GM12878 (cell line): ENCODE measurements around the gene CDK13. TPM values are rescaled to one million over a fixed set of nuclear protein-coding genes. Genes with fewer than 3 reads are reported as not detected.

Experiments used
- ATAC-seq: fragments of 200-7000 bp; cut with Tn5 transposase; 3 replicates; pipeline ENCODE4 v1.9.1; 2020; ENCODE audit warnings: mild to moderate bottlenecking, moderate library complexity
- BruUV-seq: library from RNA; stranded (reverse); fragments of 400-500 nt; replicated peaks from 2 replicates; lab custom pipeline; 2021; lab: Mats Ljungman, UMichigan
- CTCF ChIA-PET: fragments of 300-600 bp; sonication (Branson Sonifier 250); formaldehyde crosslinking; extraction: SDS; loops from one replicate; lab custom pipeline; 2021; ENCODE audit warnings: inconsistent platforms; lab: Yijun Ruan, JAX
- POLR2A ChIA-PET: fragments of 350-600 bp; formaldehyde crosslinking; extraction: SDS; loops from one replicate; lab custom pipeline; 2021; ENCODE audit warnings: inconsistent platforms; lab: Charles Lee
- RAD21 ChIA-PET: fragments of 300-600 bp; sonication (Branson Sonifier 250); formaldehyde crosslinking; loops from one replicate; lab custom pipeline; 2023; ENCODE audit warnings: antibody characterized with exemption; ENCODE audit not compliant: unreplicated experiment; lab: Charles Lee
- SMC1A ChIA-PET: fragments of 300-600 bp; sonication (Branson Sonifier 250); formaldehyde crosslinking; loops from one replicate; lab custom pipeline; 2023; ENCODE audit not compliant: unreplicated experiment, uncharacterized antibody; lab: Charles Lee
- DNase-seq: peaks from one replicate; pipeline ENCODE4 v3.0.0-alpha.2; 2011; ENCODE audit warnings: low read depth, low spot score
- FAIRE-seq: peaks from 3 replicates; lab custom pipeline; 2011; peaks lifted over from hg19 to GRCh38; lab: Jason Lieb, UNC
- H2AFZ ChIP-seq: 2 replicates; pipeline ENCODE4 v1.6.0; 2011; ENCODE audit warnings: low read depth, low read length, control low read depth; ENCODE audit not compliant: control insufficient read depth
- H3K27ac ChIP-seq: 2 replicates; pipeline ENCODE4 v1.5.1; 2011; ENCODE audit warnings: control low read depth; ENCODE audit not compliant: control insufficient read depth, insufficient read depth
- H3K27me3 ChIP-seq, 2 experiments: replicated peaks in 1 of 2; 2 replicates each; pipeline versions ENCODE4 v1.6.0 to v1.6.1; 2011; ENCODE audit warnings: low read length in 1 of 2; ENCODE audit not compliant: control insufficient read depth in 2 of 2, insufficient read depth in 2 of 2
- H3K36me3 ChIP-seq, 2 experiments: 2 replicates each; pipeline ENCODE4 v1.5.1; 2011; ENCODE audit warnings: low read length in 1 of 2; ENCODE audit not compliant: control insufficient read depth in 2 of 2, insufficient read depth in 2 of 2
- H3K4me1 ChIP-seq: 2 replicates; pipeline ENCODE4 v1.6.1; 2011; ENCODE audit warnings: mild to moderate bottlenecking, low read length, moderate library complexity, mixed read lengths; ENCODE audit not compliant: control insufficient read depth, insufficient read depth
- H3K4me2 ChIP-seq: 2 replicates; pipeline ENCODE4 v1.6.0; 2011; ENCODE audit warnings: control low read depth; ENCODE audit not compliant: control insufficient read depth, insufficient read depth
- H3K4me3 ChIP-seq: fragments of 200-600 bp; sonication (generic); 2 replicates; pipeline ENCODE4 v1.5.1; 2016
- H3K79me2 ChIP-seq: 2 replicates; pipeline ENCODE4 v1.6.0; 2011; ENCODE audit warnings: low read length; ENCODE audit not compliant: control insufficient read depth, insufficient read depth
- H3K9ac ChIP-seq: 2 replicates; pipeline ENCODE4 v1.8.0; 2011; ENCODE audit warnings: low read length, control low read depth, mixed read lengths; ENCODE audit not compliant: control insufficient read depth, insufficient read depth
- H3K9me3 ChIP-seq: replicated peaks from 3 replicates; pipeline ENCODE4 v1.5.1; 2011; ENCODE audit warnings: mild to moderate bottlenecking, low read length; ENCODE audit not compliant: control insufficient read depth, insufficient read depth
- H4K20me1 ChIP-seq: 2 replicates; pipeline ENCODE4 v1.6.0; 2011; ENCODE audit not compliant: control insufficient read depth, insufficient read depth
- BHLHE40 ChIP-seq, 2 experiments: fragments of 450-650 bp in 1 of 2; IDR thresholded peaks; 2 replicates each; pipeline ENCODE4 v1.6.1; 2011 to 2017; ENCODE audit warnings: low read depth in 2 of 2, borderline replicate concordance in 1 of 2, improper control_type of control experiment in 1 of 2, low read length in 1 of 2, mild to moderate bottlenecking in 1 of 2
- BRCA1 ChIP-seq: IDR thresholded peaks from 2 replicates; pipeline ENCODE4 v1.6.1; 2011; ENCODE audit warnings: low read depth, low read length, improper control_type of control experiment
- CBX5 ChIP-seq: sonication (generic); IDR thresholded peaks from 2 replicates; pipeline ENCODE4 v1.6.1; 2016; ENCODE audit warnings: low read depth, moderate library complexity, mild to moderate bottlenecking, inconsistent platforms
- HDAC6 ChIP-seq: fragments of 200-600 bp; sonication (generic); IDR thresholded peaks from one replicate; pipeline ENCODE4 v1.8.0; 2017; ENCODE audit warnings: antibody characterized with exemption; ENCODE audit not compliant: unreplicated experiment
- IKZF1 ChIP-seq: fragments of 450-650 bp; conservative IDR thresholded peaks from 2 replicates; pipeline ENCODE4 v1.6.1; 2017; ENCODE audit warnings: antibody characterized with exemption, mild to moderate bottlenecking
- JUND ChIP-seq: IDR thresholded peaks from 2 replicates; pipeline ENCODE4 v1.6.1; 2012; ENCODE audit warnings: low read depth, mild to moderate bottlenecking, low read length, improper control_type of control experiment, moderate library complexity
- MEF2B ChIP-seq: fragments of 450-650 bp; IDR thresholded peaks from 2 replicates; pipeline ENCODE4 v1.6.1; 2018; ENCODE audit warnings: mild to moderate bottlenecking, moderate library complexity; ENCODE audit not compliant: partially characterized antibody, poor library complexity, severe bottlenecking
- PML ChIP-seq: IDR thresholded peaks from 2 replicates; pipeline ENCODE4 v1.6.1; 2012; ENCODE audit warnings: low read length, inconsistent platforms
- RCOR1 ChIP-seq: conservative IDR thresholded peaks from 2 replicates; pipeline ENCODE4 v1.6.1; 2012; ENCODE audit warnings: low read depth, low read length, improper control_type of control experiment
- TAF1 ChIP-seq: IDR thresholded peaks from 2 replicates; pipeline ENCODE4 v1.6.1; 2011; ENCODE audit warnings: mild to moderate bottlenecking, low read depth, low read length, borderline replicate concordance
- WRNIP1 ChIP-seq: IDR thresholded peaks from 2 replicates; pipeline ENCODE4 v1.6.1; 2011; ENCODE audit warnings: low read depth, low read length, improper control_type of control experiment, borderline replicate concordance
- ZNF622 ChIP-seq: fragments of 450-650 bp; IDR thresholded peaks from 2 replicates; pipeline ENCODE4 v1.6.1; 2017; ENCODE audit warnings: mild to moderate bottlenecking, inconsistent platforms
- ZZZ3 ChIP-seq: IDR thresholded peaks from 2 replicates; pipeline ENCODE4 v1.6.1; 2011; ENCODE audit warnings: low read depth; ENCODE audit not compliant: control insufficient read depth, insufficient read length
- WGBS: methylation state at CpG from one replicate; pipeline ENCODE4 v1.1.6; 2016; ENCODE audit warnings: low lambda C conversion rate; ENCODE audit not compliant: insufficient replicate concordance, insufficient coverage; ENCODE audit errors: missing lambda C conversion rate; 5-methylcytosine and 5-hydroxymethylcytosine counted together
- in situ Hi-C: fragments of 300-500 bp; cut with MboI; formaldehyde crosslinking; loops from 9 replicates; pipeline ENCODE4 v1.14.3; 2018; ENCODE audit warnings: mixed read lengths
- intact Hi-C: fragments of 100-400 bp; cut with micrococcal nuclease; formaldehyde crosslinking; loops from one replicate; pipeline ENCODE4 v1.14.2; 2022; ENCODE audit not compliant: unreplicated experiment
- polyA plus RNA-seq, 11 experiments: library from polyadenylated mRNA; depleted of rRNA in 4 of 11; unstranded in 6 of 11; stranded (reverse) in 5 of 11; fragments of >200 nt; fragmentation: Nextera tagmentation in 4 of 11; fragmentation: Illumina TruSeq in 1 of 11; extraction: Ambion mirVana in 4 of 11; extraction: Trizol in 1 of 11; gene quantifications; 1 replicate in 1 of 11; 2 replicates in 10 of 11; pipeline versions ENCODE4 v1.2.1 to v1.2.3, GENCODE V29; 2011 to 2016; ENCODE audit warnings: inconsistent platforms in 2 of 11, missing spikeins in 2 of 11, low read depth in 1 of 11
- total RNA-seq, 4 experiments: library from RNA; depleted of rRNA in 3 of 4; stranded (reverse); fragments of >200 nt in 3 of 4; fragmentation: Illumina TruSeq in 1 of 4; extraction: Trizol in 1 of 4; gene quantifications; 2 replicates each; pipeline versions ENCODE4 v1.2.1 to v1.2.3, GENCODE V29; 2013 to 2021
- TF ChIP-seq, protein P1 (sequence below): IDR thresholded peaks from 2 replicates; pipeline ENCODE4 v1.6.1; 2011; ENCODE audit warnings: low read depth, low read length, improper control_type of control experiment, borderline replicate concordance

The CDK13 gene
- total and polyA plus RNA-seq, 10 of the 15 experiments (the other 5 are each of a cell fraction or from before 2014, with no cell fraction given) = 10.8 to 44.4 (median 28.0) TPM

- POLR2A ChIA-PET = interaction anchor here (0.5 kb wide), 1 partner anchor 27 kb away, joined by 4 read pairs; no protein-coding TSS in a partner anchor
- H2AFZ ChIP-seq = no peak overlapping the region
- no peak overlapping the region for H3K27ac ChIP-seq
- H3K79me2 ChIP-seq = no peaks in the 10 kb centered on the region
- H3K4me2 ChIP-seq = no peak overlapping the region
- H4K20me1 ChIP-seq = no peaks in the 10 kb centered on the region
- RAD21 ChIA-PET = no interaction called here
- CTCF ChIA-PET = interaction anchor here (0.7 to 1.0 kb wide), 3 partner anchors 24 to 131 kb away, joined by 3 to 4 read pairs (median 3); no protein-coding TSS in a partner anchor
- no peak for FAIRE-seq
- no peak overlapping the region for H3K9ac ChIP-seq
- no peak for ATAC-seq
- no peaks in the 10 kb centered on the region for H3K27me3 ChIP-seq
- H3K36me3 ChIP-seq = no peaks in the 10 kb centered on the region
- H3K9me3 ChIP-seq = no peaks in the 10 kb centered on the region
- SMC1A ChIA-PET = interaction anchor here (1.2 to 1.5 kb wide), 3 partner anchors 21 to 27 kb away, joined by 3 to 6 read pairs (median 3); no protein-coding TSS in a partner anchor
- WGBS = 63% methylated on average over 7 of the region's 7 CpGs
- BruUV-seq = no TSS peak
- intact Hi-C loops = no loop called here
- TF ChIP-seq RCOR1 = no peak
- no peak for TF ChIP-seq BRCA1
- no peak for TF ChIP-seq HDAC6
- no peak for TF ChIP-seq JUND
- no peak for TF ChIP-seq WRNIP1
- no peak for TF ChIP-seq PML
- no peak for TF ChIP-seq BHLHE40 (IDR thresholded peaks at IDR 0.05; ENCODE audit: borderline replicate concordance in 1 of 2, low read depth in 2 of 2, low read length in 1 of 2)
- TF ChIP-seq ZNF622 = no peak
- no peak for TF ChIP-seq ZZZ3
- TF ChIP-seq CBX5 = no peak
- TF ChIP-seq, protein P1, sequence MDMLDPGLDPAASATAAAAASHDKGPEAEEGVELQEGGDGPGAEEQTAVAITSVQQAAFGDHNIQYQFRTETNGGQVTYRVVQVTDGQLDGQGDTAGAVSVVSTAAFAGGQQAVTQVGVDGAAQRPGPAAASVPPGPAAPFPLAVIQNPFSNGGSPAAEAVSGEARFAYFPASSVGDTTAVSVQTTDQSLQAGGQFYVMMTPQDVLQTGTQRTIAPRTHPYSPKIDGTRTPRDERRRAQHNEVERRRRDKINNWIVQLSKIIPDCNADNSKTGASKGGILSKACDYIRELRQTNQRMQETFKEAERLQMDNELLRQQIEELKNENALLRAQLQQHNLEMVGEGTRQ = no peak
- TF ChIP-seq TAF1 = no peak
- no peak for TF ChIP-seq IKZF1
- TF ChIP-seq MEF2B = no peak
- no peak for DNase-seq
- no peak overlapping the region for H3K4me3 ChIP-seq
- no peaks in the 10 kb centered on the region for H3K4me1 ChIP-seq
- in situ Hi-C loops = no loop called here
Measured at GRCh38 chr7:39921506-39922175, 28.4 kb upstream of the CDK13 start.
